HG03108 (cell line): ENCODE data around the gene IFI35.

Experiments used
- ATAC-seq: cut with Tn5 transposase; IDR thresholded peaks from one replicate; pipeline ENCODE4 v1.9.1; 2021; ENCODE audit warnings: moderate library complexity; ENCODE audit not compliant: unreplicated experiment

The IFI35 gene

GRCh38 chr17:43020789-43021740 lies 14.5 kb downstream of the IFI35 start:
- no peak for ATAC-seq

GRCh38 chr17:43021741-43022512 lies 15.3 kb downstream of the IFI35 start, which contains the start of gene VAT1:
Gene VAT1 (minus strand): TSS chr17:43022385. CDS start chr17:43022322, 63 bp downstream.
- ATAC-seq = no peak

- ATAC-seq = no peak
Observed at GRCh38 chr17:43024407-43025289, 18.1 kb downstream of the IFI35 start, which contains the start of gene RND2. Gene RND2 (plus strand): TSS chr17:43025231. CDS start chr17:43025348, 117 bp downstream.

- no peak for ATAC-seq
Observed at GRCh38 chr17:43025290-43025657, 18.7 kb downstream of the IFI35 start.

GRCh38 chr17:43025766-43026537 lies 19.4 kb downstream of the IFI35 start:
- no peak for ATAC-seq

GRCh38 chr17:43026595-43026994 lies 20.0 kb downstream of the IFI35 start:
- no peak for ATAC-seq

GRCh38 chr17:43027091-43028032 lies 20.8 kb downstream of the IFI35 start:
- no peak for ATAC-seq

- no peak for ATAC-seq
Observed at GRCh38 chr17:43028221-43028861, 21.8 kb downstream of the IFI35 start.

GRCh38 chr17:43030137-43030767 lies 23.7 kb downstream of the IFI35 start:
- no peak for ATAC-seq

- no peak for ATAC-seq
Observed at GRCh38 chr17:43031666-43032065, 25.1 kb downstream of the IFI35 start.

GRCh38 chr17:43033948-43034881 lies 27.6 kb downstream of the IFI35 start:
- ATAC-seq = no peak

GRCh38 chr17:43034894-43035293 lies 28.3 kb downstream of the IFI35 start:
- no peak for ATAC-seq

GRCh38 chr17:43039646-43040045 lies 33.1 kb downstream of the IFI35 start:
- no peak for ATAC-seq

GRCh38 chr17:43040655-43041054 lies 34.1 kb downstream of the IFI35 start:
- no peak for ATAC-seq

- ATAC-seq = no peak
Observed at GRCh38 chr17:43042025-43042628, 35.5 kb downstream of the IFI35 start.

- no peak for ATAC-seq
Observed at GRCh38 chr17:43043307-43043706, 36.7 kb downstream of the IFI35 start.
